Neutrophil (primary cell): Measurements from ENCODE around the gene LOXHD1.

Experiments used
- H3K27ac ChIP-seq: fragments of 200-600 bp; sonication (generic); 2 replicates; pipeline ENCODE4 v1.5.1; 2016; ENCODE audit warnings: mild to moderate bottlenecking, moderate library complexity
- H3K27me3 ChIP-seq: fragments of 200-600 bp; sonication (generic); 2 replicates; pipeline ENCODE4 v1.6.0; 2016; ENCODE audit warnings: mild to moderate bottlenecking
- H3K36me3 ChIP-seq: fragments of 200-600 bp; sonication (generic); 2 replicates; pipeline ENCODE4 v1.5.1; 2017
- H3K4me1 ChIP-seq, 2 experiments: fragments of 200-600 bp in 1 of 2; sonication (generic) in 1 of 2; 1 replicate in 1 of 2; 2 replicates in 1 of 2; pipeline versions ENCODE4 v1.5.1 to v1.6.1; 2013 to 2016; ENCODE audit warnings: low read depth in 1 of 2, low read length in 1 of 2, mild to moderate bottlenecking in 1 of 2, moderate library complexity in 1 of 2; ENCODE audit not compliant: control insufficient read depth in 1 of 2, insufficient read depth in 1 of 2
- H3K4me3 ChIP-seq, 2 experiments: fragments of 200-600 bp in 1 of 2; sonication (generic) in 1 of 2; 1 replicate in 1 of 2; 2 replicates in 1 of 2; pipeline ENCODE4 v1.5.1; 2013 to 2016; ENCODE audit warnings: low read depth in 1 of 2, low read length in 1 of 2, mild to moderate bottlenecking in 1 of 2, moderate library complexity in 1 of 2
- H3K9me3 ChIP-seq: fragments of 200-600 bp; sonication (generic); 2 replicates; pipeline ENCODE4 v1.5.1; 2016
- CTCF ChIP-seq: fragments of 200-600 bp; sonication (generic); IDR thresholded peaks from 2 replicates; pipeline ENCODE4 v1.5.1; 2016; ENCODE audit warnings: antibody characterized with exemption

LOXHD1 gene

GRCh38 chr18:46562674-46563192 is 94.3 kb downstream of the LOXHD1 start:
- no peak for TF ChIP-seq CTCF
- Histone ChIP-seq H3K4me3 (no peak overlapping the region), H3K9me3 (no peaks in the 10 kb centered on the region), H3K4me1 (no peaks in the 10 kb centered on the region), H3K27ac (no peak overlapping the region), H3K36me3 (peaks cover 81% of the 10 kb centered on the region), H3K27me3 (no peaks in the 10 kb centered on the region)

- Histone ChIP-seq H3K4me3 (no peak overlapping the region), H3K4me1 (no peaks in the 10 kb centered on the region), H3K36me3 (peaks cover 78% of the 10 kb centered on the region), H3K27ac (no peak overlapping the region), H3K27me3 (no peaks in the 10 kb centered on the region), H3K9me3 (no peaks in the 10 kb centered on the region)
- TF ChIP-seq CTCF, result no peak
Observed at GRCh38 chr18:46560671-46561045, 96.4 kb downstream of the LOXHD1 start.

DNA sequence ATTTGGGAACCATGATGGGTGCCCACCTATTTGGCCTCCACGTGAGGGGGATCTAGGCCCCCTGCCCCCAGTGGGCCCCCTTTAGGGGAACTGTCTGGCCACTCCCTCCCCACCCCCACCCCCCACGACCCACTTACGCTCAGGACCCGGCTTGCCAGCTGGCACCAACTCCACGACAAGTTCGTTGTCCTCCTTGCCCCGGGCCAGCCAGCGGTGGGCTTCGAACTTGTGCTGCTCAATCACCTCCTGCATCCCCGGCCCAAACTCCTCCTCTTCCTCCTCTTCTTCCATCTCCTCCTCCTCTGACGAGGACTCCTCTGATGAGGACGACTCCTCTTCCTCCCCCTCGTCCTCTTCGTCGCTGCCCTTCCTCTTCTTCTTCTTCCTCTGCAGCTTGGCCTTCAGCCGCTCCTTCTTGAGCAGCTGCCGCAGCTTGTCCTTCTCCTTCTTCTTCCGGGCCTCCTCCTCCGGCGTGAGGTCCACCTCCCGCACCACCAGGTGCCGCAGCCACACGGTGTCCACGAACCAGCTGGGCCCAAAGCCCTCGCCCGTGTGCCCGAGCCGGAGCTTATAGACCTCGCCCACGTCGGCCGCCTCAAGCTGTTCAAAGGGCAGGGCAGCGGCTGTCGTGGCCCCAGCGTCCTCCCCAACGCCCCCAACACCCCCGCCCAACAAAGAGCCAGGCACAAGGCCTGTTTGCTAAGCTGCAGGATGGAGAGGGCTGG is 96.9 kb downstream of the LOXHD1 start:
- Histone ChIP-seq H3K4me1 (no peaks in the 10 kb centered on the region), H3K9me3 (no peaks in the 10 kb centered on the region), H3K4me3 (no peak overlapping the region), H3K27me3 (no peaks in the 10 kb centered on the region), H3K27ac (no peak overlapping the region), H3K36me3 (peaks cover 78% of the 10 kb centered on the region)
- no peak for TF ChIP-seq CTCF

DNA sequence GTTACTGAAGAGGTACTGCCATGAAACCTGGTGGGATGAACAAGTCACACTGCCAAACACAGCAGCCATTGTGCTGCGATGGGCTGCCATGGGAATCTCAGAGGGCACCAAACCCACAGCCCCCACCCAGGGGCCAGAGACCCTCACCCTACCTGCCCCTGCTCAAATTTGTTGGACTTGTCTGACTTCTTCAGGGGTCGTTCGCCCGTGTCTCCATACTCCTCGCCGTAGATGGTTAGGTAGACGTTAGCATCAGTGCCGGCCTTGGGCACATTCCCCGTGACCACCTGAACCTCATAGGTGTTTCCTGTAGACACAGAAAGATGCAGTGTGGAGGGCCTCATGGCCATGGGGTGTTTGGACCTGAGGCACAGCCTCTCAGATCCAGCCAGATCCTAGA is 97.7 kb downstream of the LOXHD1 start:
- peaks cover 83% of the 10 kb centered on the region for H3K36me3 ChIP-seq
- H3K4me3 ChIP-seq, result no peak overlapping the region
- no peaks in the 10 kb centered on the region for H3K27me3 ChIP-seq
- no peaks in the 10 kb centered on the region for H3K9me3 ChIP-seq
- TF ChIP-seq CTCF, result no peak
- no peak overlapping the region for H3K27ac ChIP-seq
- no peaks in the 10 kb centered on the region for H3K4me1 ChIP-seq

GRCh38 chr18:46556590-46557206 is 100.3 kb downstream of the LOXHD1 start:
- H3K27ac ChIP-seq, result no peak overlapping the region
- H3K9me3 ChIP-seq, result no peaks in the 10 kb centered on the region
- H3K27me3 ChIP-seq, result no peaks in the 10 kb centered on the region

More at GRCh38 chr18:46556590-46557206, 100.3 kb downstream of the LOXHD1 start:
- Histone ChIP-seq H3K36me3 (peaks cover 82% of the 10 kb centered on the region), H3K4me3 (no peak overlapping the region), H3K4me1 (no peaks in the 10 kb centered on the region)
- TF ChIP-seq CTCF, result no peak
